ENCODE measurements around the gene ACBD6. TPM values are rescaled to one million over a fixed set of nuclear protein-coding genes. Genes with fewer than 3 reads are reported as not detected.

Gene ACBD6
- total RNA-seq, 1 donor from 2014 or later, result 34.4 TPM

DNA sequence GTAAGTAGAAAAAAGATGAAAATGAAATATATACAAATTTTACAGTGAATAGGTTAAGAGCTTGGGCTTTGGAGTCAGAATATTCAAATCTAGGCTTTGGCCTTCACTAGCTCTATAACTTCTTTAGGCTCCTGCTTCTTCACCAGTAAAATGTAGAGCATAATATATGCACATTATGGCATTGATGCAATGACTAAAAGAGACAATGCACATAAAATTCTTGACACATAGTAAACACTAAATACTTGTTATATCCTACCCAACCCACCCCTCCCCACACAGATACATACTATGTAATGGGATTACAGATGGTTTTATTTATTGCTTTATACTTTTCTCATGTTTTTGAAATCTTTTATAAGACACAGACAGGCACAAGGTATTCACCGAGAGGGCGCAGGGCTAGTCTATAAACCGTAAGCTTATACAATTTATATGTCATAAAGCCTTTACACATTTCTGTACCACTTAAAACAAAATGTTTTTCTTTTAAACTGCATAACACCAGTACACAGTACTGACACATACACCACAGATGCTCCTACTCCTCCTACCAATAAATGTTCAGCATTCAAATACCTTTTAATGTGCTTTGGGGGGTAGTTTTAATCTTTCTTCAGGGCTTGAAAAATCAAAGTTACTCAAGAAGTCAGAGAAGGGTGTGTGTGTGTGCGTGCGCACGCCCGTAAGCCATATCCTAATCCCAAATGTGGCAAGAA, 109.8 kb downstream of the ACBD6 start:
- TF ChIP-seq POLR2AphosphoS5 (IDR thresholded peaks at IDR 0.05; ENCODE audit: insufficient read depth in 1 of 2, low read depth in 1 of 2) (no peak), POLR2A (IDR thresholded peaks at IDR 0.05) (no peak)
- TF ChIP-seq, protein P1, sequence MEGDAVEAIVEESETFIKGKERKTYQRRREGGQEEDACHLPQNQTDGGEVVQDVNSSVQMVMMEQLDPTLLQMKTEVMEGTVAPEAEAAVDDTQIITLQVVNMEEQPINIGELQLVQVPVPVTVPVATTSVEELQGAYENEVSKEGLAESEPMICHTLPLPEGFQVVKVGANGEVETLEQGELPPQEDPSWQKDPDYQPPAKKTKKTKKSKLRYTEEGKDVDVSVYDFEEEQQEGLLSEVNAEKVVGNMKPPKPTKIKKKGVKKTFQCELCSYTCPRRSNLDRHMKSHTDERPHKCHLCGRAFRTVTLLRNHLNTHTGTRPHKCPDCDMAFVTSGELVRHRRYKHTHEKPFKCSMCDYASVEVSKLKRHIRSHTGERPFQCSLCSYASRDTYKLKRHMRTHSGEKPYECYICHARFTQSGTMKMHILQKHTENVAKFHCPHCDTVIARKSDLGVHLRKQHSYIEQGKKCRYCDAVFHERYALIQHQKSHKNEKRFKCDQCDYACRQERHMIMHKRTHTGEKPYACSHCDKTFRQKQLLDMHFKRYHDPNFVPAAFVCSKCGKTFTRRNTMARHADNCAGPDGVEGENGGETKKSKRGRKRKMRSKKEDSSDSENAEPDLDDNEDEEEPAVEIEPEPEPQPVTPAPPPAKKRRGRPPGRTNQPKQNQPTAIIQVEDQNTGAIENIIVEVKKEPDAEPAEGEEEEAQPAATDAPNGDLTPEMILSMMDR (IDR thresholded peaks at IDR 0.05), result no peak
- Histone ChIP-seq H3K36me3 (peaks cover 0 to 9% of the 10 kb centered on the region in 2 donors), H3K27ac (no peak overlapping the region), H3K4me1 (no peaks in the 10 kb centered on the region), H3K27me3 (no peaks in the 10 kb centered on the region), H3K9me3 (peaks cover 7% of the 10 kb centered on the region), H3K4me3 (no peak overlapping the region)
- intact Hi-C loops (cut with DNase I), result no loop called here
- DNase-seq (ENCODE audit: extremely low spot score in 2 of 2), result no peak

DNA sequence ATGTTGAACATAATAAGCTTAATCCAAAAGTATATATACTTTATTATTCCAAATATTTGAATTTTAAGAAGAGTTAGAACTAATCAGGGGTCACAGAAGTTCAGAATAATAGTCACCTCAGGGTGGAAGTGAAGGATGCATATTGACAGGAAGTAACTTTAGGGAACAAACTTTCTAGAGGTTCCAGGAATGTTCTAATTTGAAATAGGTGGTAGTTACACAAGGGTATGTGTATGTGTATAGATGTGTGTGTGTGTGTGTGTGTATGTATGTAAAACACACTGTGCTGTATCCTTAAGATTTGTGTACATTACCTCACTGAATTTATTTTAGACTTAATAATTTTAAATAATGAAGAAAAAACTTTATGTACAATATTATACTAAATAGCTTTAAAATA, 110.4 kb downstream of the ACBD6 start:
- intact Hi-C loops (cut with DNase I), result no loop called here
- H3K27ac ChIP-seq, result no peak overlapping the region
- peaks cover 7% of the 10 kb centered on the region for H3K9me3 ChIP-seq
- no peaks in the 10 kb centered on the region for H3K27me3 ChIP-seq
- TF ChIP-seq POLR2AphosphoS5 (IDR thresholded peaks at IDR 0.05; ENCODE audit: insufficient read depth in 1 of 2, low read depth in 1 of 2) (no peak), POLR2A (IDR thresholded peaks at IDR 0.05) (no peak)
- TF ChIP-seq, protein P1 (IDR thresholded peaks at IDR 0.05), result no peak
- peaks cover 0 to 9% of the 10 kb centered on the region in 2 donors for H3K36me3 ChIP-seq
- H3K4me3 ChIP-seq, result no peak overlapping the region
- DNase-seq (ENCODE audit: extremely low spot score in 2 of 2), result no peak
- H3K4me1 ChIP-seq, result no peaks in the 10 kb centered on the region

DNA sequence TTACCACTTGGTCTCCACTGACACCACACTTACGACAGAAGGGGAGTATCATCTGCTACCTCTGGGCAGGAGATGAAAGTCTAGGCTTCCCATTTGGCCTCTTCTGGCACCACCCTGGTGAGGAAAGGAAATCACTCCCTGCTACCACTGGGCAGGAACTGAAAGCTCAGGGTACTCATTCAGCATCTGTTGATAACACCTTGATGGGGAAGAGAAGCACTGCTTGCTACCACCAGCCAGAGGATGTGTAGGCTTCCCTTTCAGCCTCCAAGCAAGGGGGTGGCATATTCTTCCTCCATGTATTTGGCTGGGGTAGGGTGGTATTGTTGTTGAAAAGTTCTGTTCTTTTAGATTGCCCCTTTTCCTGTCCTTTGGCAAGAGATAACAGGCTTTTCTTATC, 115.0 kb downstream of the ACBD6 start:
- Histone ChIP-seq H3K4me3 (no peak overlapping the region), H3K9me3 (peaks cover 3% of the 10 kb centered on the region), H3K27ac (no peak overlapping the region), H3K4me1 (no peaks in the 10 kb centered on the region), H3K36me3 (peaks cover 0 to 5% of the 10 kb centered on the region in 2 donors), H3K27me3 (no peaks in the 10 kb centered on the region)
- no peak for DNase-seq (ENCODE audit: extremely low spot score in 2 of 2)
- intact Hi-C loops (cut with DNase I), result no loop called here
- TF ChIP-seq POLR2AphosphoS5 (IDR thresholded peaks at IDR 0.05; ENCODE audit: insufficient read depth in 1 of 2, low read depth in 1 of 2) (no peak), POLR2A (IDR thresholded peaks at IDR 0.05) (no peak)

DNA sequence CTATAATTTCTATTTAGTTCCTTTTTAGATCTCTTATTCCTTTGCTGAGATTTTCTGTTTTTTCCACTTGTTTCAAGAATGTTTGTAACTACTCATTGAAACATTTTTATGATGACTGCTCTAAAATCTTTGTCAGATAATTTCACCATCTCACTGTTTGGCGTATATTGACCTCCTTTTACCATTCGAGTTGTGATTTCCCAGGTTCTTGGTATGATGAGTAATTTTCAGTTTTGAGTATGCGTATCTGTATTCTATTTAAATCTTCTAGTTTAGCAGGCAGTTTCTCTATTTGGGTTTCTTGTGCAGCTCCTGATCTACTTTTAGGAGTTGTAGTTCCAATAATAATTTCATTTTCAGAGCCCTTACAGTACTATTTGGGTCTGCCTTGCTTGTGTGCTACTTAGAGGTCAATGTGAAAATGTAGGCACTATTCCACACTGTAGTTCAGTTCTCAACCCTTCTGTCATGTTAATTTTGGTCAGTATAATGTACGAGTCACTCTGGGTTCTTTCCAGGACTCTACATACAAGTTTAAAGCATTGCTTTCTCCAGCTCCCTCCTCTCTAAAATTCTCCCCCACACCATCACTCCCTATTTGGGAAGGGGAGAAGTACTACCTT, 115.5 kb downstream of the ACBD6 start:
- no peak for DNase-seq (ENCODE audit: extremely low spot score in 2 of 2)
- no peaks in the 10 kb centered on the region for H3K4me1 ChIP-seq
- H3K27ac ChIP-seq, result no peak overlapping the region
- intact Hi-C loops (cut with DNase I), result no loop called here
- H3K27me3 ChIP-seq, result no peaks in the 10 kb centered on the region
- peaks cover 3% of the 10 kb centered on the region for H3K9me3 ChIP-seq
- no peak overlapping the region for H3K4me3 ChIP-seq
- TF ChIP-seq POLR2AphosphoS5 (IDR thresholded peaks at IDR 0.05; ENCODE audit: insufficient read depth in 1 of 2, low read depth in 1 of 2) (no peak), POLR2A (IDR thresholded peaks at IDR 0.05) (no peak)
- TF ChIP-seq, protein P1 (IDR thresholded peaks at IDR 0.05), result no peak
- H3K36me3 ChIP-seq, result peaks cover 0 to 5% of the 10 kb centered on the region in 2 donors

DNA sequence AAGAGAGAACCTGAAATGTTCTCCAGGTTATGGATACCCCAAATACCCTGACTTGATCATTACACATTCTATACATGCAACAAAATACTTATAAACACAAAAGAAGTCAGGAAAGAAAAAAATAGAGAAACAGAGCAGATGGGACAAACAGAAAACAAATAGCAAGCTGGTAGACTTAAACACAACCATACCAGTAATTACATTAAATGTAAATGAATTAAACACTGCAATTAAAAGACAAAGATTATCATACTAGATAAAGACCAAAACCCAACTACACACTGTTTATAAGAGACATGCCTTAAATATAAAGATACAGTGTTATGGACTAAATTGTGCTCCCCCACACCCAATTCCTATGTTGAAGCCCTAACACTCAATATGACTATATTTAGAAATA, 117.2 kb downstream of the ACBD6 start:
- DNase-seq (ENCODE audit: extremely low spot score in 2 of 2), result no peak
- H3K27ac ChIP-seq, result no peak overlapping the region

More for the DNA sequence above, 117.2 kb downstream of the ACBD6 start:
- Histone ChIP-seq H3K27me3 (no peaks in the 10 kb centered on the region), H3K36me3 (peaks cover 0 to 3% of the 10 kb centered on the region in 2 donors), H3K4me1 (no peaks in the 10 kb centered on the region), H3K9me3 (peaks cover 11% of the 10 kb centered on the region), H3K4me3 (no peak overlapping the region)
- TF ChIP-seq, protein P1 (IDR thresholded peaks at IDR 0.05), result no peak
- no peak for TF ChIP-seq POLR2A (IDR thresholded peaks at IDR 0.05)
- TF ChIP-seq POLR2AphosphoS5 (IDR thresholded peaks at IDR 0.05; ENCODE audit: insufficient read depth in 1 of 2, low read depth in 1 of 2), result no peak
- intact Hi-C loops (cut with DNase I), result no loop called here

Data from vagina (tissue), 2 donors.